Liver (tissue), 3 donors: ENCODE data around the gene ST3GAL5.

Source experiments
- HNF4G ChIP-seq: IDR thresholded peaks from 2 replicates; pipeline ENCODE4 v1.6.1; 2016; ENCODE audit warnings: antibody characterized with exemption
- JUND ChIP-seq, 2 donors: IDR thresholded peaks; 2 replicates each; pipeline ENCODE4 v1.6.1; 2016; ENCODE audit warnings: antibody characterized with exemption in 2 of 2
- RAD21 ChIP-seq, 2 donors: IDR thresholded peaks; 2 replicates each; pipeline ENCODE4 v1.6.1; 2016; ENCODE audit warnings: antibody characterized with exemption in 2 of 2, mild to moderate bottlenecking in 2 of 2
- RXRA ChIP-seq, 2 donors: IDR thresholded peaks; 2 replicates each; pipeline ENCODE4 v1.6.1; 2017 to 2018; ENCODE audit warnings: antibody characterized with exemption in 2 of 2, mild to moderate bottlenecking in 1 of 2
- SP1 ChIP-seq: IDR thresholded peaks from 2 replicates; pipeline ENCODE4 v1.6.1; 2018; ENCODE audit warnings: antibody characterized with exemption, mild to moderate bottlenecking
- YY1 ChIP-seq: IDR thresholded peaks from 2 replicates; pipeline ENCODE4 v1.6.1; 2016; ENCODE audit warnings: antibody characterized with exemption, mild to moderate bottlenecking
- TF ChIP-seq, protein P1 (sequence below): fragments of 150-350 bp; IDR thresholded peaks from 2 replicates; pipeline ENCODE4 v1.5.1; 2017; ENCODE audit warnings: improper control_type of control experiment, low read depth, low read length; ENCODE audit not compliant: missing input control
- TF ChIP-seq, protein P2 (sequence below): IDR thresholded peaks from 2 replicates; pipeline ENCODE4 v1.6.1; 2016; ENCODE audit warnings: antibody characterized with exemption, mild to moderate bottlenecking
- donor health status: healthy.
- donor health status: healthy.

DNA sequence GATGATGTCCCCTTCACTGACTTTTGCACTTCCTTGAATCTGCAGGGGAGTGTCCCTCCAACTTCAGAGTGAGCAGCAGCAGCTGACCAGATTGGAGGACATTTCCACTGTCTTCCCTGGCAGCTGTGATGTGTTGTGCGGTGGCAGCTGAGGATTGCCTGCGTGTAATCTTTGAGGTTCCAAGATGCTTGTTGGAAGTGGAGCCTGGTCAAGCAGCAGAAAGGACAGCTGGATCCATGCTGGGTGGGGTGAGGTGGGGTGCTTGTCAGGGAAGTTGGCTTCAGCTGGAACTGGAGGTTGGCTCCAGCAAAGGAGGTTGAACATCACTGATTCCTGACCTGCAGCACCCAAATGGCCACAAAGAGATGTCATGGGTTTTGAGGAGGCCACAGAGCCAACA is 64.8 kb downstream of the ST3GAL5 start:
- TF ChIP-seq, protein P1, sequence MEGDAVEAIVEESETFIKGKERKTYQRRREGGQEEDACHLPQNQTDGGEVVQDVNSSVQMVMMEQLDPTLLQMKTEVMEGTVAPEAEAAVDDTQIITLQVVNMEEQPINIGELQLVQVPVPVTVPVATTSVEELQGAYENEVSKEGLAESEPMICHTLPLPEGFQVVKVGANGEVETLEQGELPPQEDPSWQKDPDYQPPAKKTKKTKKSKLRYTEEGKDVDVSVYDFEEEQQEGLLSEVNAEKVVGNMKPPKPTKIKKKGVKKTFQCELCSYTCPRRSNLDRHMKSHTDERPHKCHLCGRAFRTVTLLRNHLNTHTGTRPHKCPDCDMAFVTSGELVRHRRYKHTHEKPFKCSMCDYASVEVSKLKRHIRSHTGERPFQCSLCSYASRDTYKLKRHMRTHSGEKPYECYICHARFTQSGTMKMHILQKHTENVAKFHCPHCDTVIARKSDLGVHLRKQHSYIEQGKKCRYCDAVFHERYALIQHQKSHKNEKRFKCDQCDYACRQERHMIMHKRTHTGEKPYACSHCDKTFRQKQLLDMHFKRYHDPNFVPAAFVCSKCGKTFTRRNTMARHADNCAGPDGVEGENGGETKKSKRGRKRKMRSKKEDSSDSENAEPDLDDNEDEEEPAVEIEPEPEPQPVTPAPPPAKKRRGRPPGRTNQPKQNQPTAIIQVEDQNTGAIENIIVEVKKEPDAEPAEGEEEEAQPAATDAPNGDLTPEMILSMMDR, result no peak
- TF ChIP-seq JUND (IDR thresholded peaks at IDR 0.05), result no peak
- no peak for TF ChIP-seq SP1
- TF ChIP-seq YY1, result no peak
- TF ChIP-seq, protein P2, sequence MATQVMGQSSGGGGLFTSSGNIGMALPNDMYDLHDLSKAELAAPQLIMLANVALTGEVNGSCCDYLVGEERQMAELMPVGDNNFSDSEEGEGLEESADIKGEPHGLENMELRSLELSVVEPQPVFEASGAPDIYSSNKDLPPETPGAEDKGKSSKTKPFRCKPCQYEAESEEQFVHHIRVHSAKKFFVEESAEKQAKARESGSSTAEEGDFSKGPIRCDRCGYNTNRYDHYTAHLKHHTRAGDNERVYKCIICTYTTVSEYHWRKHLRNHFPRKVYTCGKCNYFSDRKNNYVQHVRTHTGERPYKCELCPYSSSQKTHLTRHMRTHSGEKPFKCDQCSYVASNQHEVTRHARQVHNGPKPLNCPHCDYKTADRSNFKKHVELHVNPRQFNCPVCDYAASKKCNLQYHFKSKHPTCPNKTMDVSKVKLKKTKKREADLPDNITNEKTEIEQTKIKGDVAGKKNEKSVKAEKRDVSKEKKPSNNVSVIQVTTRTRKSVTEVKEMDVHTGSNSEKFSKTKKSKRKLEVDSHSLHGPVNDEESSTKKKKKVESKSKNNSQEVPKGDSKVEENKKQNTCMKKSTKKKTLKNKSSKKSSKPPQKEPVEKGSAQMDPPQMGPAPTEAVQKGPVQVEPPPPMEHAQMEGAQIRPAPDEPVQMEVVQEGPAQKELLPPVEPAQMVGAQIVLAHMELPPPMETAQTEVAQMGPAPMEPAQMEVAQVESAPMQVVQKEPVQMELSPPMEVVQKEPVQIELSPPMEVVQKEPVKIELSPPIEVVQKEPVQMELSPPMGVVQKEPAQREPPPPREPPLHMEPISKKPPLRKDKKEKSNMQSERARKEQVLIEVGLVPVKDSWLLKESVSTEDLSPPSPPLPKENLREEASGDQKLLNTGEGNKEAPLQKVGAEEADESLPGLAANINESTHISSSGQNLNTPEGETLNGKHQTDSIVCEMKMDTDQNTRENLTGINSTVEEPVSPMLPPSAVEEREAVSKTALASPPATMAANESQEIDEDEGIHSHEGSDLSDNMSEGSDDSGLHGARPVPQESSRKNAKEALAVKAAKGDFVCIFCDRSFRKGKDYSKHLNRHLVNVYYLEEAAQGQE, result no peak
- TF ChIP-seq RAD21 (IDR thresholded peaks at IDR 0.05), result no peak
- TF ChIP-seq RXRA (IDR thresholded peaks at IDR 0.05), result no peak
- no peak for TF ChIP-seq HNF4G
